ENCODE results near the gene EMSY. TPM values are rescaled to one million over a fixed set of nuclear protein-coding genes. Genes with fewer than 3 reads are reported as not detected.

Gene EMSY
- total and polyA plus RNA-seq, 2 donors (not counting 1 experiment from before 2014, with no cell fraction given) = 27.4 to 59.7 TPM

DNA sequence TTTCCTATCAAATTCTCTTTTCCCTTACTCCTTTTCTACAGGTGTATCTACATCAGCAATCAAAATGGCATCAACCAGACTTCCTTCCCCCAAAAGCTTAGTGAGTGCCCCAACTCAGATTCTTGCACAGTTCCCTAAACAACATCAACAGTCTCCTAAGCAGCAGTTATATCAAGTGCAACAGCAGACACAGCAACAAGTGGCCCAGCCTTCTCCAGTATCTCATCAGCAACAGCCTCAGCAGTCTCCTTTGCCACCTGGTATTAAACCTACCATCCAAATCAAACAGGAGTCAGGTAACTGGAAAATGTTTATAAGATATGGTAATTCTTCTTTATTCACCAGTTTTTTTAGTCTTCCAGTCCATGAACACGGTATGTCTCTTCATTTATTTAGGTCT, 51.4 kb downstream of the EMSY start:
- ATAC-seq (ENCODE audit: low read depth) = no peak
- peaks cover 2 to 32% of the 10 kb centered on the region in 2 experiments for H3K36me3 ChIP-seq (replicated peaks in 1 of 2; ENCODE audit: control extremely low read depth in 1 of 2, control insufficient read depth in 1 of 2, extremely low read depth in 1 of 2, insufficient read depth in 2 of 2, low read length in 1 of 2)
- no peak overlapping the region for H3K4me3 ChIP-seq (ENCODE audit: control extremely low read depth in 1 of 5, extremely low read depth in 1 of 5, insufficient read depth in 1 of 5, low read depth in 2 of 5, low read length in 4 of 5)
- Mint-ChIP-seq H3K9me3 (ENCODE audit: insufficient read depth) (no peaks in the 10 kb centered on the region), H3K27ac (no peak overlapping the region), H3K4me3 (no peak overlapping the region), H3K4me1 (no peaks in the 10 kb centered on the region), H3K27me3 (no peaks in the 10 kb centered on the region)
- H4K20me1 ChIP-seq (ENCODE audit: control insufficient read depth, insufficient read depth, low read length, poor library complexity, severe bottlenecking) = peaks cover 7% of the 10 kb centered on the region
- H3K4me2 ChIP-seq (replicated peaks; ENCODE audit: low read depth, low read length, poor library complexity, severe bottlenecking) = no peak overlapping the region
- TF ChIP-seq EZH2 (IDR thresholded peaks at IDR 0.05; ENCODE audit: borderline replicate concordance, insufficient read depth, low read depth, low read length, poor library complexity, severe bottlenecking) = no peak
- TF ChIP-seq, protein P1, sequence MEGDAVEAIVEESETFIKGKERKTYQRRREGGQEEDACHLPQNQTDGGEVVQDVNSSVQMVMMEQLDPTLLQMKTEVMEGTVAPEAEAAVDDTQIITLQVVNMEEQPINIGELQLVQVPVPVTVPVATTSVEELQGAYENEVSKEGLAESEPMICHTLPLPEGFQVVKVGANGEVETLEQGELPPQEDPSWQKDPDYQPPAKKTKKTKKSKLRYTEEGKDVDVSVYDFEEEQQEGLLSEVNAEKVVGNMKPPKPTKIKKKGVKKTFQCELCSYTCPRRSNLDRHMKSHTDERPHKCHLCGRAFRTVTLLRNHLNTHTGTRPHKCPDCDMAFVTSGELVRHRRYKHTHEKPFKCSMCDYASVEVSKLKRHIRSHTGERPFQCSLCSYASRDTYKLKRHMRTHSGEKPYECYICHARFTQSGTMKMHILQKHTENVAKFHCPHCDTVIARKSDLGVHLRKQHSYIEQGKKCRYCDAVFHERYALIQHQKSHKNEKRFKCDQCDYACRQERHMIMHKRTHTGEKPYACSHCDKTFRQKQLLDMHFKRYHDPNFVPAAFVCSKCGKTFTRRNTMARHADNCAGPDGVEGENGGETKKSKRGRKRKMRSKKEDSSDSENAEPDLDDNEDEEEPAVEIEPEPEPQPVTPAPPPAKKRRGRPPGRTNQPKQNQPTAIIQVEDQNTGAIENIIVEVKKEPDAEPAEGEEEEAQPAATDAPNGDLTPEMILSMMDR (IDR thresholded peaks at IDR 0.05) = no peak
- H3K27ac ChIP-seq (ENCODE audit: low read length in 2 of 2) = no peak overlapping the region
- no peak overlapping the region for H3K9ac ChIP-seq (ENCODE audit: low read length)
- no peaks in the 10 kb centered on the region for H3K79me2 ChIP-seq (ENCODE audit: control insufficient read depth, insufficient read depth, low read length)
- no peak overlapping the region for H2AFZ ChIP-seq (ENCODE audit: insufficient read depth, low read depth, low read length, poor library complexity, severe bottlenecking)
- peaks cover 0 to 1% (median 0%) of the 10 kb centered on the region in 3 donors for H3K9me3 ChIP-seq (ENCODE audit: control extremely low read depth in 1 of 3, control insufficient read depth in 2 of 3, insufficient read depth in 1 of 3, low read length in 2 of 3)
- H3K27me3 ChIP-seq (replicated peaks in 1 of 4; ENCODE audit: control extremely low read depth in 1 of 4, control insufficient read depth in 3 of 4, insufficient read depth in 4 of 4, low read length in 3 of 4) = no peaks in the 10 kb centered on the region
- no CpG with 5 or more reads among the region's 1 CpG for WGBS (ENCODE audit: insufficient coverage)
- ChIA-PET CTCF (no interaction called here), POLR2A (no interaction called here)
- intact Hi-C loops (cut with micrococcal nuclease) = no loop called here
- DNase-seq = no peak
- no peaks in the 10 kb centered on the region for H3K4me1 ChIP-seq (ENCODE audit: control insufficient read depth in 2 of 2, insufficient read depth in 2 of 2, low read length in 2 of 2)

DNA sequence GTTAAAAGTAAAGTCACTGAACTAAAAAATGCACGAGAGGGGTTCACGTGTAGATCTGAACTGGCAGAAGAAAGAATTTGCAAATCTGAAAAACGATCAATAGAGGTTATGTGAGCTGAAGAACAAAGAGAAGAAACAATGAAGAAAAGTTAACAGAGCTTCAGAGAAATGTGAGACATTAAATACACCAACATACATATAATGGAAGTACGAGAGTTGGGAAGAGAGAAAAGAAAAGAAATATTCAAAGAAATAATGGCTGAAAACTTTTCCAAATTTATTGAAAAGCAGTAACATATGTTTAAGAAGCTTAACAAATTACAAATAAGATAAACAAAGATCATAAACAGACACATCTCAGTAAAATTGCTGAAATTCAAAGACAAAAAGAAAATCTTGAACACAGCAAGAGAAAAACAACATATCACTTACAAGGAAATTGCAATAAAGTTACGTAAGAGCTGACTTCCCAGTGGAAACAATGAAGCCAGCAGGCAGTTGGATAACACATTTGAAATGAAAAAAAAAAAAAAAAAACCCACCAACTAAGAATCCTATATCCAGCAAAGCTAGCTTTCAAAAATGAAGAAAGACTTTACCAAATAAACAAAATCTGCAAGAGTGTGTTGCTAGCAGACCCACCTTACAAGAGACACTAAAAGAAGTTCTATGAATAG, 56.8 kb downstream of the EMSY start:
- Histone ChIP-seq H3K27me3 (replicated peaks in 1 of 4; ENCODE audit: control extremely low read depth in 1 of 4, control insufficient read depth in 3 of 4, insufficient read depth in 4 of 4, low read length in 3 of 4) (no peaks in the 10 kb centered on the region), H3K4me3 (ENCODE audit: control extremely low read depth in 1 of 5, extremely low read depth in 1 of 5, insufficient read depth in 1 of 5, low read depth in 2 of 5, low read length in 4 of 5) (no peak overlapping the region), H3K4me1 (ENCODE audit: control insufficient read depth in 2 of 2, insufficient read depth in 2 of 2, low read length in 2 of 2) (no peaks in the 10 kb centered on the region), H3K27ac (ENCODE audit: low read length in 2 of 2) (no peak overlapping the region), H3K9ac (ENCODE audit: low read length) (no peak overlapping the region), H4K20me1 (ENCODE audit: control insufficient read depth, insufficient read depth, low read length, poor library complexity, severe bottlenecking) (no peaks in the 10 kb centered on the region), H3K36me3 (replicated peaks in 1 of 2; ENCODE audit: control extremely low read depth in 1 of 2, control insufficient read depth in 1 of 2, extremely low read depth in 1 of 2, insufficient read depth in 2 of 2, low read length in 1 of 2) (peaks cover 2 to 15% of the 10 kb centered on the region in 2 experiments), H3K79me2 (ENCODE audit: control insufficient read depth, insufficient read depth, low read length) (no peaks in the 10 kb centered on the region), H3K9me3 (ENCODE audit: control extremely low read depth in 1 of 3, control insufficient read depth in 2 of 3, insufficient read depth in 1 of 3, low read length in 2 of 3) (peaks cover 0 to 3% (median 0%) of the 10 kb centered on the region in 3 donors), H2AFZ (ENCODE audit: insufficient read depth, low read depth, low read length, poor library complexity, severe bottlenecking) (no peak overlapping the region), H3K4me2 (replicated peaks; ENCODE audit: low read depth, low read length, poor library complexity, severe bottlenecking) (no peak overlapping the region)
- intact Hi-C loops (cut with micrococcal nuclease) = no loop called here
- Mint-ChIP-seq H3K4me1 (no peaks in the 10 kb centered on the region), H3K9me3 (ENCODE audit: insufficient read depth) (peaks cover 3% of the 10 kb centered on the region), H3K4me3 (no peak overlapping the region), H3K27ac (no peak overlapping the region), H3K27me3 (no peaks in the 10 kb centered on the region)
- CTCF ChIA-PET = interaction anchor here (0.9 kb wide), 1 partner anchor 30 kb away, joined by 3 read pairs; no protein-coding TSS in a partner anchor
- POLR2A ChIA-PET = no interaction called here
- no peak for ATAC-seq (ENCODE audit: low read depth)
- DNase-seq = no peak
- WGBS (ENCODE audit: insufficient coverage) = 100% methylated on average over 2 of the region's 5 CpGs
- no peak for TF ChIP-seq EZH2 (IDR thresholded peaks at IDR 0.05; ENCODE audit: borderline replicate concordance, insufficient read depth, low read depth, low read length, poor library complexity, severe bottlenecking)
- TF ChIP-seq, protein P1 (IDR thresholded peaks at IDR 0.05) = no peak
